OCI-LY7 (cell line): Measurements from ENCODE around the gene CTBS. TPM values are rescaled to one million over a fixed set of nuclear protein-coding genes. Genes with fewer than 3 reads are reported as not detected.
"Not testable (repeated sequence)": the region's sequence is repeated elsewhere in the genome, so short reads cannot be mapped to it uniquely, and the experiment has no call there.

Experiments used
- BruUV-seq: library from RNA; stranded (reverse); fragments of 400-500 nt; replicated peaks from 2 replicates; lab custom pipeline; 2021; lab: Mats Ljungman, UMichigan
- CTCF ChIA-PET: fragments of 300-600 bp; sonication (Branson Sonifier 250); formaldehyde crosslinking; loops from one replicate; lab custom pipeline; 2022; ENCODE audit warnings: antibody characterized with exemption; ENCODE audit not compliant: unreplicated experiment; lab: Charles Lee
- POLR2A ChIA-PET: fragments of 300-600 bp; sonication (Branson Sonifier 250); formaldehyde crosslinking; loops from one replicate; lab custom pipeline; 2022; ENCODE audit warnings: antibody characterized with exemption; lab: Charles Lee
- DNase-seq: peaks from one replicate; pipeline ENCODE4 v3.0.0-alpha.2; 2015; ENCODE audit warnings: low spot score
- H2AFZ ChIP-seq: fragments of 200-600 bp; sonication (generic), shearing (Covaris generic); 2 replicates; pipeline ENCODE4 v1.6.1; 2014; ENCODE audit warnings: mild to moderate bottlenecking, antibody characterized with exemption, low read length, moderate library complexity
- H3K27ac ChIP-seq: fragments of 200-600 bp; sonication (generic); 2 replicates; pipeline ENCODE4 v1.5.1; 2014; ENCODE audit warnings: mixed run types, low read depth, mild to moderate bottlenecking, moderate library complexity, low read length, inconsistent platforms; ENCODE audit not compliant: poor library complexity, severe bottlenecking
- H3K36me3 ChIP-seq: fragments of 200-600 bp; sonication (generic); 2 replicates; pipeline ENCODE4 v1.6.1; 2014; ENCODE audit warnings: mild to moderate bottlenecking, antibody characterized with exemption, low read length, moderate library complexity, mixed read lengths; ENCODE audit not compliant: insufficient read depth
- H3K4me1 ChIP-seq: fragments of 200-600 bp; sonication (generic); 2 replicates; pipeline ENCODE4 v1.5.1; 2014; ENCODE audit warnings: mild to moderate bottlenecking, low read length; ENCODE audit not compliant: insufficient read depth, poor library complexity, severe bottlenecking
- H3K4me2 ChIP-seq: fragments of 200-600 bp; sonication (generic); 2 replicates; pipeline ENCODE4 v1.6.1; 2014; ENCODE audit warnings: mild to moderate bottlenecking, low read length
- H3K4me3 ChIP-seq: fragments of 200-600 bp; sonication (generic); 2 replicates; pipeline ENCODE4 v1.5.1; 2014; ENCODE audit warnings: mild to moderate bottlenecking, low read depth, low read length; ENCODE audit not compliant: poor library complexity, severe bottlenecking
- H3K79me2 ChIP-seq: fragments of 200-600 bp; sonication (generic); 2 replicates; pipeline ENCODE4 v1.6.1; 2016; ENCODE audit warnings: low read depth, mild to moderate bottlenecking, low read length, moderate library complexity, mixed read lengths; ENCODE audit not compliant: insufficient read depth
- H3K9me2 ChIP-seq: fragments of 200-600 bp; sonication (generic); 2 replicates; pipeline ENCODE4 v1.6.1; 2016; ENCODE audit warnings: mild to moderate bottlenecking, low read length, mixed read lengths; ENCODE audit not compliant: insufficient read depth
- H3K9me3 ChIP-seq: fragments of 200-600 bp; sonication (generic); 2 replicates; pipeline ENCODE4 v1.6.1; 2014; ENCODE audit warnings: mild to moderate bottlenecking, mixed run types, low read length, mixed read lengths
- H4K20me1 ChIP-seq: fragments of 200-600 bp; sonication (generic); 2 replicates; pipeline ENCODE4 v1.6.1; 2014; ENCODE audit warnings: mild to moderate bottlenecking, antibody characterized with exemption, low read length, moderate library complexity, mixed read lengths; ENCODE audit not compliant: insufficient read depth
- CTCF ChIP-seq: fragments of 200-600 bp; sonication (generic); conservative IDR thresholded peaks from 2 replicates; pipeline ENCODE4 v1.5.1; 2014; ENCODE audit warnings: mild to moderate bottlenecking, antibody characterized with exemption, low read length, moderate library complexity, mixed read lengths
- EZH2phosphoT487 ChIP-seq: fragments of 200-600 bp; sonication (generic); IDR thresholded peaks from 2 replicates; pipeline ENCODE4 v1.6.1; 2018; ENCODE audit warnings: low read depth, borderline replicate concordance, mild to moderate bottlenecking, mixed run types, antibody characterized with exemption, low read length, moderate library complexity, mixed read lengths
- intact Hi-C: fragments of 100-400 bp; cut with micrococcal nuclease; formaldehyde crosslinking; loops from one replicate; pipeline ENCODE4 v1.10.0; 2022; ENCODE audit not compliant: unreplicated experiment
- total RNA-seq, 2 experiments: library from RNA; depleted of rRNA in 1 of 2; stranded (reverse); fragments of >200 nt in 1 of 2; shearing (Covaris generic) in 1 of 2; gene quantifications; 2 replicates each; pipeline ENCODE4 v1.2.3, GENCODE V29; 2014 to 2022

Gene CTBS
- total RNA-seq, 2 experiments from 2014 or later, result 4.5 to 9.3 TPM

- Histone ChIP-seq H3K4me2 (no peak overlapping the region), H3K79me2 (peaks cover 19% of the 10 kb centered on the region; the same call in 1 of the 2 replicates), H3K36me3 (peaks cover 11% of the 10 kb centered on the region), H3K27ac (no peak overlapping the region), H3K4me1 (peaks cover 12% of the 10 kb centered on the region), H3K9me3 (peaks cover 12% of the 10 kb centered on the region), H2AFZ (no peak overlapping the region), H3K4me3 (no peak overlapping the region), H3K9me2 (no peaks in the 10 kb centered on the region), H4K20me1 (peaks cover 1% of the 10 kb centered on the region; the same call in 1 of the 2 replicates)
- intact Hi-C loops, result no loop called here
- BruUV-seq, result no TSS peak
- POLR2A ChIA-PET, result interaction anchor here (0.7 kb wide), 1 partner anchor 394 kb away, joined by 3 read pairs; no protein-coding TSS in a partner anchor
- CTCF ChIA-PET, result no interaction called here
- DNase-seq, result no peak
- no peak for TF ChIP-seq EZH2phosphoT487
- TF ChIP-seq CTCF, result no peak
Observed at GRCh38 chr1:84510165-84510564, 64.1 kb downstream of the CTBS start.

- Histone ChIP-seq H3K4me1 (peaks cover 21% of the 10 kb centered on the region), H3K9me3 (peaks cover 12% of the 10 kb centered on the region), H3K4me2 (no peak overlapping the region), H3K36me3 (peaks cover 11% of the 10 kb centered on the region), H3K4me3 (no peak overlapping the region), H2AFZ (no peak overlapping the region), H4K20me1 (peaks cover 13% of the 10 kb centered on the region), H3K27ac (no peak overlapping the region), H3K79me2 (peaks cover 30% of the 10 kb centered on the region), H3K9me2 (no peaks in the 10 kb centered on the region)
- ChIA-PET CTCF (no interaction called here), POLR2A (interaction anchor here (0.8 to 1.4 kb wide), 3 partner anchors 9 to 65 kb away, joined by 3 to 6 read pairs (median 4); partner anchors contain the start of gene CTBS)
- intact Hi-C loops, result loop anchor here (5.0 to 10.0 kb wide), 2 partner anchors 237 to 744 kb away; no protein-coding TSS in a partner anchor
- TF ChIP-seq CTCF, result no peak
- TF ChIP-seq EZH2phosphoT487, result no peak
- no TSS peak for BruUV-seq
- no peak for DNase-seq
Observed at GRCh38 chr1:84509029-84509428, 65.2 kb downstream of the CTBS start.

- Histone ChIP-seq H3K9me3 (peaks cover 12% of the 10 kb centered on the region), H3K4me1 (peaks cover 26% of the 10 kb centered on the region), H3K9me2 (no peaks in the 10 kb centered on the region), H3K79me2 (peaks cover 35% of the 10 kb centered on the region), H2AFZ (no peak overlapping the region), H3K36me3 (peaks cover 13% of the 10 kb centered on the region), H3K27ac (no peak overlapping the region), H3K4me2 (no peak overlapping the region), H3K4me3 (no peak overlapping the region), H4K20me1 (peaks cover 18% of the 10 kb centered on the region)
- BruUV-seq, result no TSS peak
- intact Hi-C loops, result loop anchor here (5.0 to 10.0 kb wide), 2 partner anchors 236 to 744 kb away; no protein-coding TSS in a partner anchor
- CTCF ChIA-PET, result no interaction called here
- no peak for DNase-seq
- TF ChIP-seq CTCF (no peak), EZH2phosphoT487 (no peak)
- POLR2A ChIA-PET, result interaction anchor here (0.8 to 1.4 kb wide), 4 partner anchors 8 to 66 kb away, joined by 3 to 6 read pairs (median 4); partner anchors contain the start of gene CTBS
Observed at GRCh38 chr1:84508510-84508909, 65.7 kb downstream of the CTBS start.

DNA sequence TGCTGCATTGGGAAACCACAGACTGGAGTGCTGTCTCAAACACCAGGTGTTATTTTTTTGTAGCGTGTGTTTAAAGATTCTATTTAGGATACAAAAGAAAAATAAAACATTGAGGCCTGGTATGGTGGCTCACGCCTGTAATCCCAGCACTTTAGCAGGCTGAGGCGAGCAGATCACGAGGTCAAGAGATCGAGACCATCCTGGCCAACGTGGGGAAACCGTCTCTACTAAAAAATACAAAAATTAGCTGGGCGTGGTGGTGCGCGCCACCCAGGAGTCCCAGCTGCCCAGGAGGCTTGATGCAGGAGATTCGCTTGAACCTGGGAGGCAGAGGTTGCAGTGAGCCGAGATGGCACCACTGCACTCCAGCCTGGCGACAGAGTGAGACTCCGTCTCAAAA, 66.4 kb downstream of the CTBS start:
- Histone ChIP-seq H3K4me3 (peak overlapping the region; percentile 91), H4K20me1 (peaks cover 24% of the 10 kb centered on the region), H3K27ac (peak overlapping the region; percentile 87), H3K4me2 (peak overlapping the region; percentile 79), H3K79me2 (peaks cover 41% of the 10 kb centered on the region), H3K36me3 (peaks cover 19% of the 10 kb centered on the region), H2AFZ (peak overlapping the region; percentile 86), H3K4me1 (peaks cover 32% of the 10 kb centered on the region), H3K9me3 (peaks cover 12% of the 10 kb centered on the region)
- H3K9me2 ChIP-seq, CTCF ChIA-PET, BruUV-seq, DNase-seq: not testable (repeated sequence)
- intact Hi-C loops, result loop anchor here (2.0 to 10.0 kb wide), 6 partner anchors 29 to 743 kb away; partner anchors contain the start of genes PRKACB, RPF1 and SAMD13
- POLR2A ChIA-PET, result interaction anchor here (0.6 to 1.1 kb wide), 3 partner anchors 10 to 231 kb away, joined by 3 to 5 read pairs (median 4); no protein-coding TSS in a partner anchor
